PC-9 (cell line): ENCODE results near the gene CXCR3. TPM values are rescaled to one million over a fixed set of nuclear protein-coding genes. Genes with fewer than 3 reads are reported as not detected.
"Not testable (repeated sequence)": the region's sequence is repeated elsewhere in the genome, so short reads cannot be mapped to it uniquely, and the experiment has no call there.

Experiments used
- BruUV-seq: library from RNA; stranded (reverse); fragments of 400-500 nt; replicated peaks from 2 replicates; lab custom pipeline; 2021; lab: Mats Ljungman, UMichigan
- CTCF ChIA-PET: fragments of 300-600 bp; sonication (Branson Sonifier 250); formaldehyde crosslinking; loops from one replicate; lab custom pipeline; 2022; ENCODE audit warnings: antibody characterized with exemption; lab: Charles Lee
- POLR2A ChIA-PET: fragments of 300-600 bp; sonication (Branson Sonifier 250); formaldehyde crosslinking; loops from one replicate; lab custom pipeline; 2022; ENCODE audit warnings: antibody characterized with exemption; ENCODE audit not compliant: unreplicated experiment; lab: Charles Lee
- DNase-seq, 2 experiments: peaks; one replicate each; pipeline versions ENCODE4 v3.0.0 to v3.0.0-alpha.2; 2015 to 2022; ENCODE audit warnings: mixed read lengths in 1 of 2
- H2AFZ ChIP-seq: fragments of 200-600 bp; sonication (generic); 2 replicates; pipeline ENCODE4 v1.8.1; 2017; ENCODE audit warnings: antibody characterized with exemption
- H3F3A ChIP-seq: fragments of 200-600 bp; sonication (generic); 2 replicates; pipeline ENCODE4 v1.8.1; 2017; ENCODE audit warnings: antibody characterized with exemption, mild to moderate bottlenecking, low read depth; ENCODE audit not compliant: insufficient read depth
- H3K27ac ChIP-seq: fragments of 200-600 bp; sonication (generic); 2 replicates; pipeline ENCODE4 v1.6.1; 2016; ENCODE audit warnings: mixed run types
- H3K27me3 ChIP-seq: fragments of 200-600 bp; sonication (generic); 2 replicates; pipeline ENCODE4 v1.6.1; 2016; ENCODE audit warnings: low read depth, mixed run types; ENCODE audit not compliant: insufficient read depth
- H3K36me3 ChIP-seq: fragments of 200-600 bp; sonication (generic); 2 replicates; pipeline ENCODE4 v1.6.1; 2016; ENCODE audit warnings: low read depth, mixed run types
- H3K4me1 ChIP-seq: fragments of 200-600 bp; sonication (generic); replicated peaks from 2 replicates; pipeline ENCODE4 v1.6.1; 2016; ENCODE audit warnings: mixed run types; ENCODE audit not compliant: insufficient read depth
- H3K4me2 ChIP-seq: fragments of 200-600 bp; sonication (generic); 2 replicates; pipeline ENCODE4 v1.6.1; 2017; ENCODE audit warnings: mixed run types
- H3K4me3 ChIP-seq: fragments of 200-600 bp; sonication (generic); 2 replicates; pipeline ENCODE4 v1.6.1; 2016; ENCODE audit warnings: mixed run types
- H3K79me2 ChIP-seq: fragments of 200-600 bp; sonication (generic); 2 replicates; pipeline ENCODE4 v1.6.1; 2017; ENCODE audit warnings: low read depth, mixed run types
- H3K9me2 ChIP-seq: fragments of 200-600 bp; sonication (generic); 2 replicates; pipeline ENCODE4 v1.8.1; 2017; ENCODE audit warnings: mild to moderate bottlenecking; ENCODE audit not compliant: insufficient read depth
- H3K9me3 ChIP-seq: fragments of 200-600 bp; sonication (generic); 2 replicates; pipeline ENCODE4 v1.8.1; 2016; ENCODE audit warnings: low read depth; ENCODE audit not compliant: insufficient read depth
- H4K20me1 ChIP-seq: fragments of 200-600 bp; sonication (generic); 2 replicates; pipeline ENCODE4 v1.8.1; 2017; ENCODE audit not compliant: insufficient read depth
- CTCF ChIP-seq: fragments of 200-600 bp; sonication (generic); conservative IDR thresholded peaks from 2 replicates; pipeline ENCODE4 v1.6.1; 2017; ENCODE audit warnings: mixed run types, antibody characterized with exemption, mild to moderate bottlenecking, moderate library complexity
- EZH2 ChIP-seq: fragments of 200-600 bp; sonication (generic); IDR thresholded peaks from 2 replicates; pipeline ENCODE4 v1.8.0; 2017; ENCODE audit warnings: antibody characterized with exemption, low read depth
- intact Hi-C: fragments of 100-400 bp; cut with micrococcal nuclease; formaldehyde crosslinking; loops from one replicate; pipeline ENCODE4 v1.10.0; 2022; ENCODE audit not compliant: unreplicated experiment
- total RNA-seq: library from RNA; stranded (reverse); gene quantifications from 2 replicates; pipeline ENCODE4 v1.2.3, GENCODE V29; 2021

The CXCR3 gene
- total RNA-seq, 1 experiment from 2014 or later: not detected

GRCh38 chrX:71652405-71652804 lies 34.1 kb upstream of the CXCR3 start:
- Histone ChIP-seq H3K27ac (no peak overlapping the region), H3K79me2 (no peaks in the 10 kb centered on the region), H3K4me2 (no peak overlapping the region), H3K4me1 (no peaks in the 10 kb centered on the region), H3K4me3 (no peak overlapping the region), H3K9me2 (no peaks in the 10 kb centered on the region), H3K27me3 (0 out of 2 replicates have a peak, but pooled peaks cover 6% of the 10 kb centered on the region), H2AFZ (no peak overlapping the region), H4K20me1 (no peaks in the 10 kb centered on the region), H3F3A (no peaks in the 10 kb centered on the region), H3K9me3 (no peaks in the 10 kb centered on the region), H3K36me3 (no peaks in the 10 kb centered on the region)
- ChIA-PET CTCF (interaction anchor here (0.5 to 0.6 kb wide), 3 partner anchors 585 to 883 kb away, joined by 3 to 4 read pairs (median 3); partner anchors contain the start of gene SNX12), POLR2A (interaction anchor here (0.7 to 0.8 kb wide), 2 partner anchors 101 to 286 kb away, joined by 3 to 4 read pairs; partner anchors contain the start of gene TAF1)
- TF ChIP-seq EZH2: no peak
- peak; percentile 76 for TF ChIP-seq CTCF
- peak in 1 of 2 experiments; percentile 18 for DNase-seq
- intact Hi-C loops: loop anchor here (5.0 kb wide), 1 partner anchor 680 kb away; no protein-coding TSS in a partner anchor
- no TSS peak for BruUV-seq

GRCh38 chrX:71650333-71650969 lies 32.1 kb upstream of the CXCR3 start:
- ChIA-PET CTCF (interaction anchor here (0.6 kb wide), 1 partner anchor 79 kb away, joined by 4 read pairs; no protein-coding TSS in a partner anchor), POLR2A (no interaction called here)
- no peaks in the 10 kb centered on the region for H3K9me2 ChIP-seq
- no peak overlapping the region for H3K4me3 ChIP-seq
- H3K4me1 ChIP-seq: no peaks in the 10 kb centered on the region
- H3K27me3 ChIP-seq: no peaks in the 10 kb centered on the region
- no peak overlapping the region for H2AFZ ChIP-seq
- H3F3A ChIP-seq: no peaks in the 10 kb centered on the region
- no peaks in the 10 kb centered on the region for H3K36me3 ChIP-seq
- H3K27ac ChIP-seq: no peak overlapping the region
- no peaks in the 10 kb centered on the region for H3K9me3 ChIP-seq
- no peak overlapping the region for H3K4me2 ChIP-seq
- TF ChIP-seq EZH2: no peak
- TF ChIP-seq CTCF: no peak
- intact Hi-C loops: loop anchor here (5.0 kb wide), 1 partner anchor 678 kb away; no protein-coding TSS in a partner anchor
- no peaks in the 10 kb centered on the region for H4K20me1 ChIP-seq
- no peaks in the 10 kb centered on the region for H3K79me2 ChIP-seq
- no TSS peak for BruUV-seq
- DNase-seq: no peak

GRCh38 chrX:71644406-71644805 lies 26.1 kb upstream of the CXCR3 start:
- POLR2A ChIA-PET, CTCF ChIA-PET, H3F3A ChIP-seq, H3K4me1 ChIP-seq, BruUV-seq, H3K4me2 ChIP-seq, H3K9me2 ChIP-seq, H3K4me3 ChIP-seq, H3K27me3 ChIP-seq, intact Hi-C loops, H4K20me1 ChIP-seq, H3K9me3 ChIP-seq, H3K27ac ChIP-seq, H3K79me2 ChIP-seq, DNase-seq, H3K36me3 ChIP-seq, H2AFZ ChIP-seq: not testable (repeated sequence)
